ENCODE data around the gene IL27RA. TPM values are rescaled to one million over a fixed set of nuclear protein-coding genes. Genes with fewer than 3 reads are reported as not detected.
A peak's percentile ranks its signal among the peaks of the same experiment; 100 is the strongest.

IL27RA gene
- total RNA-seq, 2 experiments from 2014 or later = 46.5 to 48.2 TPM

DNA sequence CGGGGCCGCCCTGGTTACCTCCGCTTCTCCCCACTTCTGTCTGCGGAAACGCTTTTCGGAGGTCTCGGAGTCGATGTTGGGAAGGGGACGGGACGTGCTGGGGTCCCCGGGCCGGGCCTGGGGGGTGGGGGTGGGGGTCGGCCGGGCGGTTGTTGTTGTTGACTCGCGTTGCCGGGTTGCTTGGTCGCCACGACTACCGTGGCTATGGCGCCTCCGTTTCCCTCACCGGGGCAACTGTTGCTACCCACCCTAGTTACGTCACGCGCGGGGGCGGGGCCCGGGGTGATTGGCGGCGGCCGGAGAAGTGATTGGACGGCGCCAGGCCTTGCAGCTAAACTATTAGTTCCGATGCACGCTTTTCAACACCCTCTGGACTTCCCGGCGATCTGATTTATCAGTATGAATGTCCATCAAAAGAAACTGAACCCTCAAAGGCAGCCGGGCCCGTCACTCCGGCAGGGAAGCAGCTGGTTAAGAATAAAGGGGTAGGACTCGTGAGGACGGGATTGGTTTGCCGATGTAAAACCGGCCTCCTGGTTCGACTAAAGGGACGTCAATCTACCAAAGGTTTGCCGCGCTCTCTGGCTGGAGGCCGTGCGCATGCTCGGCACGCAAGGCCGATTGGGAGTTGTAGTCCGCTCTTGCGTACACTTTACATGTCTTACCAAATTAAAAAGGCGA is 25.3 kb upstream of the IL27RA start, which contains the start of gene RFX1:
RFX1 (minus strand) TSS at position 236 of the 681 bp plus-strand sequence. CDS start 12,477 bp downstream, outside the sequence.
- Mint-ChIP-seq H3K4me1 (ENCODE audit: low read depth) (peaks cover 38% of the 10 kb centered on the region), H3K27ac (peak within 1 kb of the TSS; percentile 98), H3K9me3 (no peaks in the 10 kb centered on the region), H3K36me3 (ENCODE audit: low read depth) (no peaks in the 10 kb centered on the region), H3K27me3 (no peaks in the 10 kb centered on the region), H3K4me3 (peak within 1 kb of the TSS; percentile 88)
- intact Hi-C loops (cut with micrococcal nuclease) = no loop called here
- DNase-seq = peak; percentile 100
- TF ChIP-seq, protein P1, sequence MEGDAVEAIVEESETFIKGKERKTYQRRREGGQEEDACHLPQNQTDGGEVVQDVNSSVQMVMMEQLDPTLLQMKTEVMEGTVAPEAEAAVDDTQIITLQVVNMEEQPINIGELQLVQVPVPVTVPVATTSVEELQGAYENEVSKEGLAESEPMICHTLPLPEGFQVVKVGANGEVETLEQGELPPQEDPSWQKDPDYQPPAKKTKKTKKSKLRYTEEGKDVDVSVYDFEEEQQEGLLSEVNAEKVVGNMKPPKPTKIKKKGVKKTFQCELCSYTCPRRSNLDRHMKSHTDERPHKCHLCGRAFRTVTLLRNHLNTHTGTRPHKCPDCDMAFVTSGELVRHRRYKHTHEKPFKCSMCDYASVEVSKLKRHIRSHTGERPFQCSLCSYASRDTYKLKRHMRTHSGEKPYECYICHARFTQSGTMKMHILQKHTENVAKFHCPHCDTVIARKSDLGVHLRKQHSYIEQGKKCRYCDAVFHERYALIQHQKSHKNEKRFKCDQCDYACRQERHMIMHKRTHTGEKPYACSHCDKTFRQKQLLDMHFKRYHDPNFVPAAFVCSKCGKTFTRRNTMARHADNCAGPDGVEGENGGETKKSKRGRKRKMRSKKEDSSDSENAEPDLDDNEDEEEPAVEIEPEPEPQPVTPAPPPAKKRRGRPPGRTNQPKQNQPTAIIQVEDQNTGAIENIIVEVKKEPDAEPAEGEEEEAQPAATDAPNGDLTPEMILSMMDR (IDR thresholded peaks at IDR 0.05) = no peak
- POLR2A ChIA-PET = interaction anchor here (0.6 to 9.9 kb wide), 7 partner anchors 13 to 130 kb away, joined by 3 to 96 read pairs (median 5); partner anchors contain the start of gene IL27RA
- CTCF ChIA-PET = interaction anchor here (1.0 to 1.7 kb wide), 3 partner anchors 25 to 75 kb away, joined by 3 to 10 read pairs (median 4); partner anchors contain the start of gene IL27RA
- peak; percentile 80 for ATAC-seq

DNA sequence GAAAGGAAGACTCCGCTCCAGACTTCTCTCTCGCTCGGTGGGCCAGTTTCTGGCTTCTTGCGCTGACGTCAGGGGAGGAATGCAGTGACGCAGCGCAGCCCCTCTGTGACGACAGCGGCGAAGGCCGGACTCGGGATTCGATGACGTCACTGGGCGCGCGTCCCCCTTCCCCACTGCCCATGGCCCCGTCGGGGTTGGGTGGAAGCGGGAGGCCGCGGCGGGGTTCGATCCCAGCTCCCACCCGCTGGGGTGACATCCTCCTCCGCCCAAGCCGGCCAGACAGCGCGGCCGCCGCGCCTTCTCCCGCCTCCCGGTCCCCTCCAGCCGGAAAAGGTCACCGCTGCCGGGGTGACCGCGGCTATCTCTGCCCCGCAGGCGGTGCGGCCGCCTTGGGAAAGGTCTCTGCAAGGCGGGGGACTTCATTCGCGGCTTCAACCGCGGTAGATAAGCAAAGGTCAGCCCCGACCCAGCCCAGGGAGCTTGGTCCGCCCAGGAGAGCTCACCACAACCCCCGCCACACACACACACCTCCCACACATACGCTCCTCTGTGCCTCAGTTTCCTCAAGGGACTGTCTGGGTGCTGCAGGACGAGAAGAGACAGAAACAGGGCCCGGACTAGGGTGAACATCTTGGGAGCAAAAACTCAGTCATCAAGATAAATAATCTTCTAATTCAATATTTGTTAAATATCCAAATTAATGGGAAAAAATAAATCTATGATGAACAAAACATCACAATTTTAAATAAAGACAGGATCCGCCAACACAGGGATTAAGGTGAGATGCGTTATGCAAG is 24.6 kb upstream of the IL27RA start:
- POLR2A ChIA-PET = interaction anchor here (0.6 to 9.9 kb wide), 6 partner anchors 20 to 129 kb away, joined by 3 to 96 read pairs (median 4); partner anchors contain the start of gene IL27RA

DNA sequence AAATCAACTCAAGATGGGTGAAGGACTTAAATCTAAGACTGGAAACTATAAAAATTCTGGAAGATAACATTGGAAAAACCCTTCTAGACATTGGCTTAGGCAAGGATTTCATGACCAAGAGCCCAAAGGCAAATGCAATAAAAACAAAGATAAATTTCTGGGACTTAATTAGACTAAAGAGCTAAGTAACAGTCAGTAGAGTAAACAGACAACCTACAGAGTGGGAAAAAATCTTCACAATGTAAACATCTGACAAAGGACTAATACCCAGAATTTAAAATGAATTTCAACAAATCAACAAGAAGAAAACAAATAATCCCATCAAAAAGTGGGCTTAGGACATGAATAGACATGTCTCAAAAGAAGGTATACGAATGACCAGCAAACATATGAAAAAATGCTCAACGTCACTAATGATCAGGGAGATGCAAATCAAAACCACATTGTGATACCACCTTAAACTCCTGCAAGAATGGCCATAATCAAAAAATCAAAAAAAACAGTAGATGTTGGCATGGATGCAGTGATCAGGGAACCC is 19.1 kb upstream of the IL27RA start:
- TF ChIP-seq, protein P1 (IDR thresholded peaks at IDR 0.05) = no peak
- H3K9me3 Mint-ChIP-seq = no peaks in the 10 kb centered on the region
- H3K4me1 Mint-ChIP-seq (ENCODE audit: low read depth) = peaks cover 4% of the 10 kb centered on the region
- no peaks in the 10 kb centered on the region for H3K27me3 Mint-ChIP-seq
- CTCF ChIA-PET = no interaction called here
- ATAC-seq (no peak), DNase-seq (no peak)
- POLR2A ChIA-PET = no interaction called here
- intact Hi-C loops (cut with micrococcal nuclease) = no loop called here
- H3K27ac Mint-ChIP-seq = no peak overlapping the region
- H3K4me3 Mint-ChIP-seq = no peak overlapping the region
- H3K36me3 Mint-ChIP-seq (ENCODE audit: low read depth) = no peaks in the 10 kb centered on the region

More for the DNA sequence above, 24.6 kb upstream of the IL27RA start:
- no peaks in the 10 kb centered on the region for H3K27me3 Mint-ChIP-seq
- peaks cover 32% of the 10 kb centered on the region for H3K4me1 Mint-ChIP-seq (ENCODE audit: low read depth)
- CTCF ChIA-PET = interaction anchor here (1.0 to 1.7 kb wide), 4 partner anchors 24 to 104 kb away, joined by 3 to 10 read pairs (median 4); partner anchors contain the start of gene IL27RA
- peak overlapping the region; percentile 88 for H3K4me3 Mint-ChIP-seq
- TF ChIP-seq, protein P1 (IDR thresholded peaks at IDR 0.05) = no peak
- intact Hi-C loops (cut with micrococcal nuclease) = no loop called here
- H3K36me3 Mint-ChIP-seq (ENCODE audit: low read depth) = no peaks in the 10 kb centered on the region
- DNase-seq (peak; percentile 39), ATAC-seq (peak; percentile 9)
- no peaks in the 10 kb centered on the region for H3K9me3 Mint-ChIP-seq
- peak overlapping the region; percentile 98 for H3K27ac Mint-ChIP-seq

DNA sequence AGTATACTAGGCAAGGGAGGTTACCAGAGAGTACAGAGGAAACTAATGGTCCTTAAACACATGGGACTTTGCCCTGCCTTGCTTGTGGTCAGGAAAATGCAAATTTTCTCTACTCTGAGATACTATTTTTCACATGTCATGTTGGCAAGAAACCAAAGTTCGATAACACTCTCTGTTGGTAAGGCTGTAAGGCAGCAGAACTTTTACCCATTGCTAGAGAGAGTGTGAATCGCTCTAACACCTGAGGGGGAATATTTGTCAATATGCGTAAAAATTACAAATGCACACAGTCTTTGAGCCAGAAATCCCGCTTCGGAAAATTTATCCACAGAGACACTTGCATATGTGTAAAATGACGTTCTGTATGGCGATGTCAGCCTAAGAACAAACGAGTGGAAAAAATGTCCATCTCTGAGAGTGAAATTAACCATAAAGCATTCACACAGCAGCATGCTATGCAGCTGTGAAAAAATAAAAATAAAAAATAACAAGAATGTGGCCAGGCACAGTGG is 16.0 kb upstream of the IL27RA start:
- H3K9me3 Mint-ChIP-seq = no peaks in the 10 kb centered on the region
- POLR2A ChIA-PET = interaction anchor here (1.2 kb wide), 1 partner anchor 118 kb away, joined by 3 read pairs; no protein-coding TSS in a partner anchor
- CTCF ChIA-PET = interaction anchor here (0.9 kb wide), 1 partner anchor 33 kb away, joined by 3 read pairs; no protein-coding TSS in a partner anchor
- TF ChIP-seq, protein P1 (IDR thresholded peaks at IDR 0.05) = no peak
- H3K4me1 Mint-ChIP-seq (ENCODE audit: low read depth) = peaks cover 4% of the 10 kb centered on the region
- ATAC-seq (peak; percentile 68), DNase-seq (no peak)
- intact Hi-C loops (cut with micrococcal nuclease) = no loop called here
- H3K27ac Mint-ChIP-seq = peak overlapping the region; percentile 20
- no peak overlapping the region for H3K4me3 Mint-ChIP-seq
- H3K27me3 Mint-ChIP-seq = no peaks in the 10 kb centered on the region
- H3K36me3 Mint-ChIP-seq (ENCODE audit: low read depth) = no peaks in the 10 kb centered on the region

All from activated CD8-positive, alpha-beta T cell treated with anti-CD3 and anti-CD28 coated beads for 36 hours (primary cell).